MM.1S (cell line): ENCODE results near the gene PDE4B.

Source experiments
- DNase-seq: peaks from one replicate; pipeline ENCODE4 v3.0.0-alpha.2; 2015
- H2AFZ ChIP-seq: fragments of 300-600 bp; sonication (generic); 2 replicates; pipeline ENCODE4 v1.6.0; 2016; ENCODE audit warnings: antibody characterized with exemption, low read length
- H3F3A ChIP-seq: fragments of 300-600 bp; sonication (generic); 2 replicates; pipeline ENCODE4 v1.6.1; 2016; ENCODE audit warnings: mild to moderate bottlenecking, antibody characterized with exemption, low read length, moderate library complexity, mixed read lengths; ENCODE audit not compliant: insufficient read depth
- H3K27ac ChIP-seq: fragments of 300-600 bp; sonication (generic); 2 replicates; pipeline ENCODE4 v1.5.1; 2016; ENCODE audit warnings: mild to moderate bottlenecking, low read length
- H3K27me3 ChIP-seq: fragments of 300-600 bp; sonication (generic); replicated peaks from 2 replicates; pipeline ENCODE4 v1.6.0; 2016; ENCODE audit warnings: low read length; ENCODE audit not compliant: insufficient read depth
- H3K36me3 ChIP-seq: fragments of 300-600 bp; sonication (generic); replicated peaks from 2 replicates; pipeline ENCODE4 v1.6.1; 2016; ENCODE audit warnings: mild to moderate bottlenecking, low read length, mixed read lengths; ENCODE audit not compliant: insufficient read depth
- H3K4me1 ChIP-seq: fragments of 300-600 bp; sonication (generic); 2 replicates; pipeline ENCODE4 v1.6.1; 2016; ENCODE audit warnings: low read length, mixed read lengths
- H3K4me2 ChIP-seq: fragments of 300-600 bp; sonication (generic); 2 replicates; pipeline ENCODE4 v1.6.0; 2016; ENCODE audit warnings: low read depth, low read length
- H3K4me3 ChIP-seq: fragments of 300-600 bp; sonication (generic); 2 replicates; pipeline ENCODE4 v1.5.1; 2016; ENCODE audit warnings: low read length, mixed read lengths
- H3K79me2 ChIP-seq: fragments of 300-600 bp; sonication (generic); 2 replicates; pipeline ENCODE4 v1.6.1; 2016; ENCODE audit warnings: mixed run types, low read length, mixed read lengths
- H3K9ac ChIP-seq: fragments of 300-600 bp; sonication (generic); 2 replicates; pipeline ENCODE4 v1.6.1; 2016; ENCODE audit warnings: low read length, mixed read lengths
- H3K9me2 ChIP-seq: fragments of 300-600 bp; sonication (generic); replicated peaks from 2 replicates; pipeline ENCODE4 v1.6.1; 2016; ENCODE audit warnings: mild to moderate bottlenecking, low read length, mixed read lengths; ENCODE audit not compliant: insufficient read depth
- H3K9me3 ChIP-seq: fragments of 300-600 bp; sonication (generic); replicated peaks from 2 replicates; pipeline ENCODE4 v1.6.1; 2016; ENCODE audit warnings: mild to moderate bottlenecking, low read length, mixed read lengths; ENCODE audit not compliant: insufficient read depth
- H4K20me1 ChIP-seq: fragments of 300-600 bp; sonication (generic); 2 replicates; pipeline ENCODE4 v1.6.1; 2016; ENCODE audit warnings: mild to moderate bottlenecking, low read length, moderate library complexity, mixed read lengths; ENCODE audit not compliant: insufficient read depth
- EZH2 ChIP-seq: fragments of 300-600 bp; sonication (generic); optimal IDR thresholded peaks from 2 replicates; pipeline ENCODE3; 2017; ENCODE audit warnings: low read depth, mild to moderate bottlenecking, antibody characterized with exemption, low read length, mixed read lengths
- EZH2phosphoT487 ChIP-seq: fragments of 300-600 bp; sonication (generic); IDR thresholded peaks from 2 replicates; pipeline ENCODE4 v1.6.1; 2018; ENCODE audit warnings: antibody characterized with exemption, low read length
- TF ChIP-seq, protein P1 (sequence below): fragments of 300-600 bp; sonication (generic); IDR thresholded peaks from 2 replicates; pipeline ENCODE4 v1.5.1; 2016; ENCODE audit warnings: antibody characterized with exemption, low read length, mixed read lengths

The PDE4B gene

DNA sequence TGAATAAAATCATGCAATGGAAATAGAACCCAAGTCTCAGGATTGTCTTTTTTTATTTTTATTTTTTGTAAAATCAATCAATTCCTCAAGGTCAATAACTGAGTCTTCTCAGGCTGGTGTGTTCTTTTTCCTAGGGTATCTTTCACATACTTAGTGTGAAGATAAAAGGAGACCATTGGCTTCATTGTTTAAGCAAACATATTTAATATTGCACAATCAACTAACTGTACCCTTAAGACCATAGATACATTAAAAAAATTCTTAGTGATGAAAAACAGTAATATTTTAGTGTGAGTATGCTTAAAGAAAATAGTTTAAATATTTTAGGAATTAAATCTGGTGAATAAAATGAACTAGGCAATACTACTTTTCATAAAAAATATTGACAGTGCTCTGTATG, 31.4 kb downstream of the PDE4B start:
- Histone ChIP-seq H3K79me2 (no peaks in the 10 kb centered on the region), H3K4me2 (no peak overlapping the region), H3K9ac (no peak overlapping the region), H3K4me1 (no peaks in the 10 kb centered on the region), H4K20me1 (no peaks in the 10 kb centered on the region), H3F3A (no peaks in the 10 kb centered on the region), H3K9me3 (no peaks in the 10 kb centered on the region), H3K27ac (no peak overlapping the region), H3K36me3 (no peaks in the 10 kb centered on the region), H3K27me3 (no peaks in the 10 kb centered on the region), H2AFZ (no peak overlapping the region), H3K9me2 (no peaks in the 10 kb centered on the region; the same call in 1 of the 2 replicates), H3K4me3 (no peak overlapping the region)
- no peak for DNase-seq
- TF ChIP-seq EZH2phosphoT487 (no peak), EZH2 (no peak)
- TF ChIP-seq, protein P1, sequence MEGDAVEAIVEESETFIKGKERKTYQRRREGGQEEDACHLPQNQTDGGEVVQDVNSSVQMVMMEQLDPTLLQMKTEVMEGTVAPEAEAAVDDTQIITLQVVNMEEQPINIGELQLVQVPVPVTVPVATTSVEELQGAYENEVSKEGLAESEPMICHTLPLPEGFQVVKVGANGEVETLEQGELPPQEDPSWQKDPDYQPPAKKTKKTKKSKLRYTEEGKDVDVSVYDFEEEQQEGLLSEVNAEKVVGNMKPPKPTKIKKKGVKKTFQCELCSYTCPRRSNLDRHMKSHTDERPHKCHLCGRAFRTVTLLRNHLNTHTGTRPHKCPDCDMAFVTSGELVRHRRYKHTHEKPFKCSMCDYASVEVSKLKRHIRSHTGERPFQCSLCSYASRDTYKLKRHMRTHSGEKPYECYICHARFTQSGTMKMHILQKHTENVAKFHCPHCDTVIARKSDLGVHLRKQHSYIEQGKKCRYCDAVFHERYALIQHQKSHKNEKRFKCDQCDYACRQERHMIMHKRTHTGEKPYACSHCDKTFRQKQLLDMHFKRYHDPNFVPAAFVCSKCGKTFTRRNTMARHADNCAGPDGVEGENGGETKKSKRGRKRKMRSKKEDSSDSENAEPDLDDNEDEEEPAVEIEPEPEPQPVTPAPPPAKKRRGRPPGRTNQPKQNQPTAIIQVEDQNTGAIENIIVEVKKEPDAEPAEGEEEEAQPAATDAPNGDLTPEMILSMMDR, result no peak

DNA sequence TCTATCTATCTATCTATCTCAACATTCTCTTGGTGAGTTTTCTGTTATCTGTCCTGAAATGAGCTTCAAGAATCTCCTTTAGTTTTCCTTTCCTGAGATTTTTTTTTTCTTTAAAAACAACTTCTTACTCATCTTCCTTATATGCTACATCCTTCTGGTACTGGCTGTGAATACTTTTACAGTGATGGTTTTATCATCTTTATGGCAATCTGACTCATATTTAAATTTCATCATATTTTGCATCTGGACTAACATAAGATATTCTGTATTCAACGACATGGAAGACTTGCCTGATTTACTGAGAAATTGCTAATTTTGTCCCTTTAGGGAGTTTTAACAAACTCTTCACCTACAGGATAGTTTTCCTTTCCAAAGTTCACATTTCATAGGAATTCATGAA, 33.0 kb downstream of the PDE4B start:
- Histone ChIP-seq H4K20me1 (no peaks in the 10 kb centered on the region), H3K4me2 (no peak overlapping the region), H3F3A (no peaks in the 10 kb centered on the region), H3K36me3 (no peaks in the 10 kb centered on the region), H3K27ac (no peak overlapping the region), H3K4me3 (no peak overlapping the region), H2AFZ (no peak overlapping the region), H3K9me2 (no peaks in the 10 kb centered on the region; the same call in 1 of the 2 replicates), H3K9me3 (no peaks in the 10 kb centered on the region), H3K9ac (no peak overlapping the region), H3K27me3 (no peaks in the 10 kb centered on the region), H3K79me2 (no peaks in the 10 kb centered on the region), H3K4me1 (no peaks in the 10 kb centered on the region)
- DNase-seq, result no peak
- TF ChIP-seq, protein P1, result no peak
- TF ChIP-seq EZH2phosphoT487 (no peak), EZH2 (no peak)

DNA sequence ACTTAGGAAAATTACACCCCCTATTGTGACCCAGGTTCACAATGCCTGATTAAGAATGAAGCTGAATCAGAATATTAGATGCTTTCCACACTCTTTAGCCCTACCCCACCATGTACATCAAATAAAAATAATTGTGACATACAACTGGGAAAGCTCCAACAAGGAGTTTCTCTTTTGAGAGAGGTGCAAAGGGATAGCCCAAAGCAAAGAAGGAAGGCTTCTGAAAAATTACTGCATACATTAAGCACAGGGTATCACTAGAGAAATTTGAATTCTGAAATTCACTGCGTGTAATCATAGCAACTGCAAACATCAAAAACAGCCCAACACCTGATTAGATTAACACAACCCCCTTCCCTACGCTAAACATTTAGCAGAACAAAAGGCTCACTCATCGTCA, 34.1 kb downstream of the PDE4B start:
- DNase-seq, result no peak
- H3K9ac ChIP-seq, result no peak overlapping the region
- no peaks in the 10 kb centered on the region for H3K27me3 ChIP-seq
- H3F3A ChIP-seq, result no peaks in the 10 kb centered on the region
- H4K20me1 ChIP-seq, result no peaks in the 10 kb centered on the region
- no peaks in the 10 kb centered on the region for H3K9me3 ChIP-seq
- H3K79me2 ChIP-seq, result no peaks in the 10 kb centered on the region
- H3K4me1 ChIP-seq, result no peaks in the 10 kb centered on the region
- H3K4me3 ChIP-seq, result no peak overlapping the region
- no peak overlapping the region for H3K27ac ChIP-seq
- TF ChIP-seq, protein P1, result no peak
- TF ChIP-seq EZH2 (no peak), EZH2phosphoT487 (no peak)
- H3K9me2 ChIP-seq, result no peaks in the 10 kb centered on the region; the same call in 1 of the 2 replicates
- no peaks in the 10 kb centered on the region for H3K36me3 ChIP-seq
- no peak overlapping the region for H3K4me2 ChIP-seq
- H2AFZ ChIP-seq, result no peak overlapping the region

DNA sequence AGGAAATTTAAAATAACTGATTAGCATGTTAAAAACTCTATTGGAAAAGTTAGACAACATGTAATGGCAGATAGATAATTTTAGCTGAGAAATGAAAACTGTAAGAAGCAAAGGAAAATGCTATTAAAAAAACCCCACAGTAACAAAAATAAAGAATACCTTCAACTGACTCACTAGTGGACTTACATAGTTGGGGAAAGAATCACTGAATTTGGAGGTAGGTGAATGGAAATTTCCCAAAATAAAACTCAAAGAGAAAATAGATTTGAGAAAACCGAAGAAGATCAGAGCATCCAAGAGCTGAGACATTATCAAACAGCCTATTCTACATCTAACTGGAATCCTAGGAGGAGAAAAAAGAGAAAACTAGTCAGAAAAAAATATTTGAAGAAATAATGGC, 34.7 kb downstream of the PDE4B start:
- no peak for DNase-seq

More for the DNA sequence above, 34.7 kb downstream of the PDE4B start:
- Histone ChIP-seq H3K4me3 (no peak overlapping the region), H3K27ac (no peak overlapping the region), H3K9ac (no peak overlapping the region), H3K4me2 (no peak overlapping the region), H3K36me3 (no peaks in the 10 kb centered on the region), H2AFZ (no peak overlapping the region), H3K27me3 (no peaks in the 10 kb centered on the region), H3K9me3 (no peaks in the 10 kb centered on the region), H3K79me2 (no peaks in the 10 kb centered on the region), H3F3A (no peaks in the 10 kb centered on the region), H3K4me1 (no peaks in the 10 kb centered on the region), H4K20me1 (no peaks in the 10 kb centered on the region), H3K9me2 (no peaks in the 10 kb centered on the region; the same call in 1 of the 2 replicates)
- TF ChIP-seq, protein P1, result no peak
- TF ChIP-seq EZH2phosphoT487 (no peak), EZH2 (no peak)
